ENCODE results near the gene RNF144A. TPM values are rescaled to one million over a fixed set of nuclear protein-coding genes. Genes with fewer than 3 reads are reported as not detected.
"Not testable (repeated sequence)": the region's sequence is repeated elsewhere in the genome, so short reads cannot be mapped to it uniquely, and the experiment has no call there.

Gene RNF144A
- total RNA-seq, 1 donor from 2014 or later: 16.6 TPM

- no peak for DNase-seq (ENCODE audit: low spot score)
- intact Hi-C loops (cut with micrococcal nuclease): no loop called here
- peaks cover 2% of the 10 kb centered on the region for H3K36me3 Mint-ChIP-seq (ENCODE audit: low read depth)
- H3K27me3 Mint-ChIP-seq (ENCODE audit: insufficient read depth): no peaks in the 10 kb centered on the region
- peak overlapping the region; percentile 71 for H3K27ac Mint-ChIP-seq
- no peaks in the 10 kb centered on the region for H3K4me1 Mint-ChIP-seq (ENCODE audit: low read depth)
- H3K4me3 Mint-ChIP-seq: no peak overlapping the region
- no peaks in the 10 kb centered on the region for H3K9me3 Mint-ChIP-seq
Measured at GRCh38 chr2:6999211-6999877, 82.1 kb downstream of the RNF144A start.

GRCh38 chr2:7001395-7001794, 84.2 kb downstream of the RNF144A start:
- H3K4me3 Mint-ChIP-seq: not testable (repeated sequence)

GRCh38 chr2:7003895-7004294, 86.7 kb downstream of the RNF144A start:
- intact Hi-C loops (cut with micrococcal nuclease): no loop called here
- no peaks in the 10 kb centered on the region for H3K4me1 Mint-ChIP-seq (ENCODE audit: low read depth)
- no peaks in the 10 kb centered on the region for H3K9me3 Mint-ChIP-seq
- H3K27ac Mint-ChIP-seq: no peak overlapping the region
- DNase-seq (ENCODE audit: low spot score): no peak
- H3K4me3 Mint-ChIP-seq: no peak overlapping the region
- H3K36me3 Mint-ChIP-seq (ENCODE audit: low read depth): peaks cover 2% of the 10 kb centered on the region
- no peaks in the 10 kb centered on the region for H3K27me3 Mint-ChIP-seq (ENCODE audit: insufficient read depth)

More at GRCh38 chr2:7001395-7001794, 84.2 kb downstream of the RNF144A start:
- intact Hi-C loops (cut with micrococcal nuclease); DNase-seq (ENCODE audit: low spot score); H3K36me3 Mint-ChIP-seq (ENCODE audit: low read depth); H3K9me3 Mint-ChIP-seq; H3K27me3 Mint-ChIP-seq (ENCODE audit: insufficient read depth); H3K27ac Mint-ChIP-seq; H3K4me1 Mint-ChIP-seq (ENCODE audit: low read depth): not testable (repeated sequence)

GRCh38 chr2:7004636-7005035, 87.4 kb downstream of the RNF144A start:
- Mint-ChIP-seq H3K4me1 (ENCODE audit: low read depth) (no peaks in the 10 kb centered on the region), H3K27ac (peak overlapping the region; percentile 11), H3K27me3 (ENCODE audit: insufficient read depth) (no peaks in the 10 kb centered on the region), H3K4me3 (no peak overlapping the region), H3K9me3 (no peaks in the 10 kb centered on the region), H3K36me3 (ENCODE audit: low read depth) (peaks cover 2% of the 10 kb centered on the region)
- intact Hi-C loops (cut with micrococcal nuclease): no loop called here
- no peak for DNase-seq (ENCODE audit: low spot score)

GRCh38 chr2:7007488-7007845, 90.3 kb downstream of the RNF144A start:
- Mint-ChIP-seq H3K36me3 (ENCODE audit: low read depth) (no peaks in the 10 kb centered on the region), H3K4me1 (ENCODE audit: low read depth) (peaks cover 4% of the 10 kb centered on the region), H3K27ac (no peak overlapping the region), H3K27me3 (ENCODE audit: insufficient read depth) (no peaks in the 10 kb centered on the region), H3K9me3 (no peaks in the 10 kb centered on the region), H3K4me3 (no peak overlapping the region)
- intact Hi-C loops (cut with micrococcal nuclease): no loop called here
- no peak for DNase-seq (ENCODE audit: low spot score)

GRCh38 chr2:7007846-7008741, 90.9 kb downstream of the RNF144A start:
- intact Hi-C loops (cut with micrococcal nuclease): no loop called here
- H3K36me3 Mint-ChIP-seq (ENCODE audit: low read depth): no peaks in the 10 kb centered on the region
- H3K4me1 Mint-ChIP-seq (ENCODE audit: low read depth): peaks cover 4% of the 10 kb centered on the region
- H3K9me3 Mint-ChIP-seq: no peaks in the 10 kb centered on the region
- no peaks in the 10 kb centered on the region for H3K27me3 Mint-ChIP-seq (ENCODE audit: insufficient read depth)
- no peak overlapping the region for H3K4me3 Mint-ChIP-seq
- DNase-seq (ENCODE audit: low spot score): no peak
- H3K27ac Mint-ChIP-seq: no peak overlapping the region

GRCh38 chr2:7009207-7009911, 92.1 kb downstream of the RNF144A start:
- Mint-ChIP-seq H3K36me3 (ENCODE audit: low read depth) (no peaks in the 10 kb centered on the region), H3K9me3 (no peaks in the 10 kb centered on the region), H3K27ac (no peak overlapping the region), H3K4me3 (no peak overlapping the region), H3K4me1 (ENCODE audit: low read depth) (peaks cover 15% of the 10 kb centered on the region), H3K27me3 (ENCODE audit: insufficient read depth) (no peaks in the 10 kb centered on the region)
- no peak for DNase-seq (ENCODE audit: low spot score)
- intact Hi-C loops (cut with micrococcal nuclease): no loop called here

- no peaks in the 10 kb centered on the region for H3K36me3 Mint-ChIP-seq (ENCODE audit: low read depth)
- intact Hi-C loops (cut with micrococcal nuclease): no loop called here
- peaks cover 18% of the 10 kb centered on the region for H3K4me1 Mint-ChIP-seq (ENCODE audit: low read depth)
- DNase-seq (ENCODE audit: low spot score): no peak
- H3K4me3 Mint-ChIP-seq: no peak overlapping the region
- H3K27me3 Mint-ChIP-seq (ENCODE audit: insufficient read depth): no peaks in the 10 kb centered on the region
- no peaks in the 10 kb centered on the region for H3K9me3 Mint-ChIP-seq
- no peak overlapping the region for H3K27ac Mint-ChIP-seq
Measured at GRCh38 chr2:7010391-7011054, 93.3 kb downstream of the RNF144A start.

- intact Hi-C loops (cut with micrococcal nuclease): no loop called here
- peak overlapping the region; percentile 24 for H3K27ac Mint-ChIP-seq
- no peaks in the 10 kb centered on the region for H3K36me3 Mint-ChIP-seq (ENCODE audit: low read depth)
- peaks cover 18% of the 10 kb centered on the region for H3K4me1 Mint-ChIP-seq (ENCODE audit: low read depth)
- H3K9me3 Mint-ChIP-seq: no peaks in the 10 kb centered on the region
- H3K27me3 Mint-ChIP-seq (ENCODE audit: insufficient read depth): no peaks in the 10 kb centered on the region
- H3K4me3 Mint-ChIP-seq: no peak overlapping the region
- no peak for DNase-seq (ENCODE audit: low spot score)
Measured at GRCh38 chr2:7011356-7012083, 94.3 kb downstream of the RNF144A start.

GRCh38 chr2:7012141-7012764, 95.0 kb downstream of the RNF144A start:
- intact Hi-C loops (cut with micrococcal nuclease): no loop called here
- DNase-seq (ENCODE audit: low spot score): no peak
- H3K36me3 Mint-ChIP-seq (ENCODE audit: low read depth): no peaks in the 10 kb centered on the region
- H3K27ac Mint-ChIP-seq: no peak overlapping the region
- no peak overlapping the region for H3K4me3 Mint-ChIP-seq
- peaks cover 18% of the 10 kb centered on the region for H3K4me1 Mint-ChIP-seq (ENCODE audit: low read depth)
- H3K27me3 Mint-ChIP-seq (ENCODE audit: insufficient read depth): no peaks in the 10 kb centered on the region
- H3K9me3 Mint-ChIP-seq: no peaks in the 10 kb centered on the region

GRCh38 chr2:7013471-7014160, 96.4 kb downstream of the RNF144A start:
- Mint-ChIP-seq H3K27ac (no peak overlapping the region), H3K9me3 (no peaks in the 10 kb centered on the region), H3K36me3 (ENCODE audit: low read depth) (no peaks in the 10 kb centered on the region), H3K27me3 (ENCODE audit: insufficient read depth) (no peaks in the 10 kb centered on the region), H3K4me3 (no peak overlapping the region), H3K4me1 (ENCODE audit: low read depth) (peaks cover 18% of the 10 kb centered on the region)
- DNase-seq (ENCODE audit: low spot score): no peak
- intact Hi-C loops (cut with micrococcal nuclease): loop anchor here (1.0 kb wide), 1 partner anchor 116 kb away; no protein-coding TSS in a partner anchor

Measured in activated T-helper 1 cell treated with anti-CD3 and anti-CD28 coated beads, Interleukin-12 subunit alpha, Interleukin-12 subunit beta, Interleukin-2, Interleukin-4 antibody, amounts not matched to agents 30 ng/mL and 10 ng/mL and 1 ng/mL, durations not matched to agents 14 hours and 24 hours and 36 hours (primary cell).